ENCODE data around the gene DCN. TPM values are rescaled to one million over a fixed set of nuclear protein-coding genes. Genes with fewer than 3 reads are reported as not detected.

Gene DCN
- total RNA-seq, 1 experiment from 2014 or later, result not detected

- Histone ChIP-seq H3K79me2 (ENCODE audit: low read length) (no peaks in the 10 kb centered on the region), H2AFZ (ENCODE audit: low read length) (no peak overlapping the region), H3K4me1 (ENCODE audit: insufficient read depth, low read length) (no peaks in the 10 kb centered on the region), H3K9me3 (ENCODE audit: low read length) (no peaks in the 10 kb centered on the region), H3K4me3 (ENCODE audit: low read length) (no peak overlapping the region), H3F3A (ENCODE audit: low read length, unreplicated experiment) (no peaks in the 10 kb centered on the region), H3K9ac (ENCODE audit: low read length) (no peak overlapping the region), H3K4me2 (ENCODE audit: low read length) (no peak overlapping the region), H4K20me1 (ENCODE audit: low read length) (no peaks in the 10 kb centered on the region), H3K9me2 (replicated peaks; ENCODE audit: low read length) (no peaks in the 10 kb centered on the region), H3K27me3 (ENCODE audit: low read length) (peaks cover 3% of the 10 kb centered on the region; the same call in 1 of the 2 replicates), H3K36me3 (ENCODE audit: low read depth, low read length) (no peaks in the 10 kb centered on the region), H3K27ac (ENCODE audit: low read length) (no peak overlapping the region)
- BruUV-seq (replicated peaks), result no TSS peak
- POLR2A ChIA-PET (ENCODE audit: unreplicated experiment), result no interaction called here
- intact Hi-C loops (cut with micrococcal nuclease), result loop anchor here (1.0 to 5.0 kb wide), 5 partner anchors 64 to 201 kb away; partner anchors contain the start of gene LUM
- TF ChIP-seq EZH2 (IDR thresholded peaks at IDR 0.05; ENCODE audit: low read length, unreplicated experiment) (no peak), CTCF (conservative IDR thresholded peaks at IDR 0.05; ENCODE audit: low read depth, low read length) (no peak), EZH2phosphoT487 (IDR thresholded peaks at IDR 0.05; ENCODE audit: borderline replicate concordance, low read length) (no peak)
- no peak for ATAC-seq
- DNase-seq, result no peak
- CTCF ChIA-PET, result no interaction called here
Measured at GRCh38 chr12:91178781-91179180, 3.8 kb downstream of the DCN start.

- Histone ChIP-seq H3K4me3 (ENCODE audit: low read length) (peak overlapping the region; percentile 58), H3K4me1 (ENCODE audit: insufficient read depth, low read length) (no peaks in the 10 kb centered on the region), H3K9ac (ENCODE audit: low read length) (peak overlapping the region; percentile 28), H3K9me3 (ENCODE audit: low read length) (no peaks in the 10 kb centered on the region), H3F3A (ENCODE audit: low read length, unreplicated experiment) (no peaks in the 10 kb centered on the region), H3K36me3 (ENCODE audit: low read depth, low read length) (no peaks in the 10 kb centered on the region), H3K27me3 (ENCODE audit: low read length) (peaks cover 3% of the 10 kb centered on the region; the same call in 1 of the 2 replicates), H3K27ac (ENCODE audit: low read length) (no peak overlapping the region), H3K79me2 (ENCODE audit: low read length) (no peaks in the 10 kb centered on the region), H2AFZ (ENCODE audit: low read length) (peak overlapping the region; percentile 91), H3K4me2 (ENCODE audit: low read length) (peak overlapping the region; percentile 80), H4K20me1 (ENCODE audit: low read length) (no peaks in the 10 kb centered on the region), H3K9me2 (replicated peaks; ENCODE audit: low read length) (no peaks in the 10 kb centered on the region)
- peak; percentile 72 for TF ChIP-seq CTCF (conservative IDR thresholded peaks at IDR 0.05; ENCODE audit: low read depth, low read length)
- no peak for TF ChIP-seq EZH2phosphoT487 (IDR thresholded peaks at IDR 0.05; ENCODE audit: borderline replicate concordance, low read length)
- DNase-seq (peak; percentile 44), ATAC-seq (peak; percentile 75)
- POLR2A ChIA-PET (ENCODE audit: unreplicated experiment), result no interaction called here
- BruUV-seq (replicated peaks), result no TSS peak
- CTCF ChIA-PET, result interaction anchor here (0.6 kb wide), 2 partner anchors 15 to 226 kb away, joined by 3 to 4 read pairs; no protein-coding TSS in a partner anchor
- intact Hi-C loops (cut with micrococcal nuclease), result loop anchor here (1.0 to 5.0 kb wide), 5 partner anchors 64 to 201 kb away; partner anchors contain the start of gene LUM
Measured at GRCh38 chr12:91178139-91178561, 4.5 kb downstream of the DCN start.

- Histone ChIP-seq H3K4me3 (ENCODE audit: low read length) (no peak overlapping the region), H3K9me3 (ENCODE audit: low read length) (no peaks in the 10 kb centered on the region), H3F3A (ENCODE audit: low read length, unreplicated experiment) (no peaks in the 10 kb centered on the region), H3K9me2 (replicated peaks; ENCODE audit: low read length) (no peaks in the 10 kb centered on the region), H3K79me2 (ENCODE audit: low read length) (no peaks in the 10 kb centered on the region), H3K27ac (ENCODE audit: low read length) (no peak overlapping the region), H2AFZ (ENCODE audit: low read length) (no peak overlapping the region), H3K27me3 (ENCODE audit: low read length) (no peaks in the 10 kb centered on the region), H4K20me1 (ENCODE audit: low read length) (no peaks in the 10 kb centered on the region), H3K36me3 (ENCODE audit: low read depth, low read length) (no peaks in the 10 kb centered on the region), H3K9ac (ENCODE audit: low read length) (no peak overlapping the region), H3K4me2 (ENCODE audit: low read length) (no peak overlapping the region), H3K4me1 (ENCODE audit: insufficient read depth, low read length) (no peaks in the 10 kb centered on the region)
- DNase-seq, result no peak
- intact Hi-C loops (cut with micrococcal nuclease), result loop anchor here (5.0 kb wide), 3 partner anchors 65 to 200 kb away; partner anchors contain the start of gene LUM
- ChIA-PET POLR2A (ENCODE audit: unreplicated experiment) (no interaction called here), CTCF (interaction anchor here (0.6 to 2.2 kb wide), 4 partner anchors 16 to 225 kb away, joined by 3 to 16 read pairs (median 4); no protein-coding TSS in a partner anchor)
- TF ChIP-seq CTCF (conservative IDR thresholded peaks at IDR 0.05; ENCODE audit: low read depth, low read length), result no peak
- no peak for TF ChIP-seq EZH2phosphoT487 (IDR thresholded peaks at IDR 0.05; ENCODE audit: borderline replicate concordance, low read length)
- no peak for TF ChIP-seq EZH2 (IDR thresholded peaks at IDR 0.05; ENCODE audit: low read length, unreplicated experiment)
- ATAC-seq, result no peak
- no TSS peak for BruUV-seq (replicated peaks)
Measured at GRCh38 chr12:91177381-91177780, 5.2 kb downstream of the DCN start.

Measured in PC-3 (cell line).